GM19395 (cell line): ENCODE data around the gene RCL1.

ENCODE experiments used
- ATAC-seq: cut with Tn5 transposase; IDR thresholded peaks from one replicate; pipeline ENCODE4 v1.9.1; 2021; ENCODE audit warnings: mild to moderate bottlenecking, moderate library complexity; ENCODE audit not compliant: unreplicated experiment

The RCL1 gene

DNA sequence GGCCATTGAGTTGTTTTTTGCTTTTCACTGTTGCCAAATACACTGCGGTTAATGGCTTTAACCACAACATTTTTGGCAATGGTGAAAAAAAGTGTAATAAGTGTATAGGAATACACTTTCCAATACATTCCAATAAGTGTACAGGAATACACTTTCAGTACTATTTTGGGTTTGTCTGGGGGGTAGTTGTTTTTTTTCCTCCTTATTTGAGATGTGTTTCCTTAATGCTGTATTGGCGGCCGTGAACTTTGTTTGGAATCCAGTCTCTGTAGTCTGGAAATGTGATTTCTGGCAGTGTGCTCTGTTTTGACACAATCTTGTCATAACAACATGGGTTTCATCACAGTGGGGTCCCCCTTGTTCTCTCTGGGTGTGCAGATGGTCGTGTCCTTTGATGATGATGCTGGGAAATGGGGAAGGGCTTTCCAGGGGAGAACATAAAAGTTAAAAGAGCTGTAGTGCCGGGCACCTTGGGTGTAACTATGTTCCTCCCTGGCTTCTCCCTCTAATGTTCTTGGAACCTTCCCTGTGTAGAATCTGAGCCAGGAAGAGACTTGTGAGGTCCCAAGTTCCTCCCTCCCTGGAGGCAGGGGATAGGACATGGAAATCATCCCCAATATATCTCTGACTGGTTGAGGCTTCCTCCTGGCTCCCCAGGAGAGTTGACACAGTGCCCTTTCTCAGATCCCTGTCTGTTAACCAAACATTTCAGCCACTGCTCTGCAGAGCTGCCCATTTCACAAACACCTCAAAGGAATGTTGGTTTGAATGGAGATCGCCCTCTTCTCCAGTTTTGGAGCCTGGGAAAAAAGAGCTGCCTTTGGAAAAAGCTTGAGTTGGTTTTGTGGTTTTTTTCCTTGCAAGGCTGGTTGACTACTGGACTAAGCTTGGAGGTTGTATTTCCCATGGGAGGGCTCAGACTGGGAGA, 44.8 kb downstream of the RCL1 start:
- ATAC-seq: no peak

DNA sequence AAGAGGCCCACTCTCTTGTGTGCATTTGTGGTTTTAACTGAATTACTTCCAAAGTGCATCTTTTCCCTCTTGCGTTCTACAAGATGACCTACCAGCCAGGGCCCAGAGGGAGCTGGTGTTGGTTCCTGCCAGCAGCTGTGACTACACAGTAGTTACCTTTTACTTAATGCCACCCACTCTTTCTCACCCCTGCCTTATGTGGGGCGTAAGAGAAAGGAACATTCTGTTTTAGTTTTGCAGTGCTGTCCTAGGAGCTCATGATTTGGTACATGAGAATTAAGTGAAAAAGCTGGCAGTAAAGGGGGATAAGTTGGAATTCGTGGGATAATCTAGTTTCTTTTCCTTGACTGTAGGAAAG, 45.4 kb downstream of the RCL1 start:
- ATAC-seq: no peak

DNA sequence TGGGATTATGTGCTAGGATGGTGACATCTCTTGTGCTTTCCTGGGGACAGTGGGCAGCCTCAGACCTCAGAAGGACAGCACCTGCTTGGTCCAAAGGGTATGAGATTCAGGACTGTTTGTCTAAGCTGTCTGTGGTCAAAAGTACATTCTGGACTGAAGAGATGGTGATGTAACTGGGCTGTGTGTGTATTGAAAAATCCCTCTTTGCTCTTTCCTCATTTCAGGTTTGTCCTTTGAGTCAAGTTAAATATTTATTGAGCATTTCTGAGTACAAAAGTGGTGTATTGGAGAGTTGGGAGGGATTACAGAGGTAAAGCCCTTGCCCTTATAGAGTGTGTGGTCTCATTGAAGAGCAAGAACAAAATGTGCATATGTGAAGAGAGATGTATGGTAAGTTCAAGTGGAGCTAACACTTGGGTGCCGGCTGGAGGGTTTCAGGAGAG, 46.7 kb downstream of the RCL1 start:
- no peak for ATAC-seq

DNA sequence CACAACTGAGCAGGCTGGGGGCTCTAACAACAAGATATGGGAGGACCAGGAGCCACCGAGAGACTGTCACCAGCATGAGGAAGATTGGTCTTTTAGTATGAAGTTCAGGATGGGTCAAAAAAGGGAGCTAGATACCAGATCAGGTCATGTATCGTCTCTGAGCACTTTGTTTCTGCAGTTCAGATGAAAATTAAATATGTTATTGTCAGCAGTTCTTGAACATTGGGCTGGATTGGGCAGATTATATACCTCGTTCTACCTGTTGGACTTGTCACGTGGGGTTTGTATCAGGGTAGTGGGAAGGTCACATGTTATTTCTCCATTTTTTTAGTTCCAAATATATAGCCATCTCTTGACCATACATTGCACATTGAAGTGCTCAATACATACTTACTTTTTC, 47.3 kb downstream of the RCL1 start:
- ATAC-seq: no peak

DNA sequence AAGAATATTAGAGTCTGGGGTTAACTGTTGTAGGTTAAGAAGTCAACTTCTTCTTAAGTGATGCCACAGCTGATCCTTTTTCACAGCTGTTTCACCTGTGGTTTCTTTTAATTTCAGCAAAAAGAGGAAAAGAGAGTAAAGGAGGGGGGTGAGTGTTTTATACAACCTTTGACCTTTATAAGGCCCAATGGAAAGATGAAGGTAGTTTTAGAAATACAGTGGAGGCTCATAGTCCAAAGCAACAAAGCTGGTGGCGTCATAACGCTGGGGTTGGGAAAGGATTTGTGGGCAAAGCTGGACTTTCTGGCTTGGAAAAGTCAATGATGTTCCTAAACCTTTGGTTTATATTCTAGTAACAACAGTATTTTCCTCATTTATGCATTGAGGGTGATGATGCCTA, 49.5 kb downstream of the RCL1 start:
- ATAC-seq: no peak

DNA sequence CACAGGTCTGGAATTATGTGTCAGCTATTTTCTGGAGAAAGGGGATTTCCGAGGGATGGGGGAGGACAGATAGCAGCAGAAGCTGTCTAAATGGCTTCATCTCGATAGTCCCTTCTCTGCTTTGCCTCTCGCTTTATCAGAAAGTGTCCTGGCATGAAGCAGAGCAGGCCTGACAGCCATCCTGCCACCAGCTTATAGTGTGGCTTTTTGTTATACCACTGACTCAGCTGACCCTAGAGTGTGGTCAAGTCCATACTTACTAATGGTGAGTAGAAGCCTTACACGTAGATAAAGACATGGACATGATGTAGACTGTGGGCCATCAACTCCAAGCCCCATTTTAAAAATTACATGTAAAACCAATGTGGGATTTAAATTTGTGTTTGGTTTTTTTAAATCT, 50.0 kb downstream of the RCL1 start:
- ATAC-seq: no peak

DNA sequence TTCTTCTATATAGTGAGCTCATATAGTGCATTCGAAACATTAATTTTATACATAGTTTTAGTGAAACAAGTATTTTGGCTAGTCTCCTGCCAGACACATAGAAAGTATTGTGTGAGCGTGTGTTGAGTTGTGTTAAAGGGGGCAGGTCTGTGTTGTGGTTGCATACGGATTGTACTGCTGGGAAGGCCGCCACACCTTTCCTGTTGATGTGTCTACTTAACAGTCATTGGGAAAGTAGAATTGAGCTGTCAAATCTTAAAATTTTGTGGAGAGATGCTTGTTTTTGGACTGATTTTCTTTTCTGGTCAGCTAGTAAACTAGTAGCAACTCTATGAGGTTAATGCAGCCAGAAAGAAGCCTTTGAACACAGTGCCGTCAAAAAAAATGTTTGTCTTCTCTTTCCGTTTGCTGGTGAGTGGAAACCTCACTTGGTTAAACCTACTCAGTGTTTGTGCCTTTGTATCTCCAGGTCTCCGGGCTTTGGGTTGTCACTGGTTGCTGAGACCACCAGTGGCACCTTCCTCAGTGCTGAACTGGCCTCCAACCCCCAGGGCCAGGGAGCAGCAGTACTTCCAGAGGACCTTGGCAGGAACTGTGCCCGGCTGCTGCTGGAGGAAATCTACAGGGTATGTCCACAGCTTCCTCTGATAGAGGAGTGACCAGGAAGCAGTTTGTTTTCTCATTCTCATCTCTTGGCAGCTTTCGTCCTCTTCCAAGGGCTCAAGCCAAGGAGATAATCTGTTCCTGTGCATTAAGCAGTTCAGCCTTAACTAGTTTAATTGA, 51.5 kb downstream of the RCL1 start:
- no peak for ATAC-seq

DNA sequence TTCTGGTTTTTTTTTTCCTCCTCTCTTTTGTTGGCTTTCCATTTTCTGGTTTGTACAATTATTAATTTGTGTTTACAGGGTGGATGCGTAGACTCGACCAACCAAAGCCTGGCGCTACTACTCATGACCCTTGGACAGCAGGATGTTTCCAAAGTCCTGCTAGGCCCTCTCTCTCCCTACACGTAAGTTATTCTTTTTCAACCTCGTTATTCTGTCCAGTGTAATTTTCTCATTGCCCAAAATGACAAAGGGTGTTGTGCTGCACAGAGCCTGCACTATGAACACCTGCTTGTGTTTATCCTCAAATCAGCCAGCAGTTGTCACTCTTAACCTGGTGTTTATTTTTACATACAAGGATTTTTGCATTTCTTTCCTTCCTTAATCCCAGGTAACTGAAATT, 56.6 kb downstream of the RCL1 start:
- no peak for ATAC-seq

DNA sequence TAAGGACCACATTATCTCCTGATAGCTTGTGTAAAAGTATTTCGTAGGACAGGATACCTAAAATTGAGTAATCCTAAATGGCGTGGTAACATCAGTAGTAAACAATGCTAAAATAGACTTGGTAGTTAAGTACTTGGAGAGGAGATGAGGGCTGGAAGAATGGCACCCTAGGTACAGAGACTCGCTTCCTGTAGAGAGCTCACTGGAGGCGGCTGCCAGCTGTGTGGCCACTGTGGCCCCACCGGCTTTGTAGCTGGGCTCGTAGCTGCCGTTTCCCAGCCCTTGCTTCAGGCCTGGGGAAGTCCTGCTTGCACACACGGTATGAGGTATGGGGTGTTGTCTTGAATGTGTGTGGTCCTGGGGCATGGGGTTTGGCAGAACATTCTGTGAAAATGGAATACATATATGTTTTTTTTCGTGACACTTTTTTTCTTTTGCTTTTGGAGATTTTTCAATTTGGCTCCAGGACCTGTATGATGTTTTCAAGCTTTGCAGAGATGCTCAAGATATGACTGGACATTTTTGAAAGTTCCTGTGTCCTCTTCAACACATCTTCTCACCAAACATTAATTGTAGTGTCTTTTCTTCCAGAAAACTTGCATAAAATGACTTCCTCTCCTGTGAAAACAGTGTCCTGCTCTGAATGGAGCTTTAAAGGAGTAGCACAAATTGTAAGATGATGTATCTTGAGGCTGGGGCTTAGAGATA, 58.0 kb downstream of the RCL1 start:
- no peak for ATAC-seq

DNA sequence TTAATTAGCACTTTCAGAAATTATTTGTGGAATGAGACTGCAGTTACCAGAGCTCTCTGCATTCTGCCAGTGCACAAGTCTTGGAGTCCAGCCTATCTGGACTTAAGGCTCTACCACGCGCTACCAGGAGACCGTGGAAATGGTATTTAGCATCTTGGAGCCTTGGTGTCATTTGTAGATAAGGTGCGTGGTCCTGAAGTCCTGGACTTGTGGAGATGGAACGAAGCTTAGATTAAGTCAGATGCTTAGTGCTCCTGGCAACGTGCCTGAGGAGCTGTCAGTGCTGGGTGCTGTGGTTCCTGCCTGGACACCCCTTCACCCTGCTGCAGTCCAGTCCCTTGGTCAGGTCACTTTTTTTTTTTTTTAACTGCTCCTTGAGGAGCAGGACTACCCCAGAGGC, 59.7 kb downstream of the RCL1 start:
- no peak for ATAC-seq

DNA sequence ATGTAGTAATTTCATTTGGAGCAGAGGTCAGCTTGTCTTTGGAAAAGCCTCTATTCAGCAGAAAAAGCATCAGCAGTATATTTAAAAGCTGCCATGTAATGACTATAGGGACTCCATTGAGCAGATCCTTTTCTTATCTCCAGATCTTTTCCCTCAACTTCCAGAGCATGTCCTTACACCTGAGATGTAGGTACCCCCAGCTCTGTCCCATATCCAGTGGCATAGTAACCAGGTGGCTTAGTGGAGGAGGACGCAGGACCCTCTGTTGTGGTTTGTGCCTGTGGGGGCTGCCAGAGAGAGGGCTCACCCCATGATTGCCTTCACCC, 61.5 kb downstream of the RCL1 start:
- ATAC-seq: no peak

DNA sequence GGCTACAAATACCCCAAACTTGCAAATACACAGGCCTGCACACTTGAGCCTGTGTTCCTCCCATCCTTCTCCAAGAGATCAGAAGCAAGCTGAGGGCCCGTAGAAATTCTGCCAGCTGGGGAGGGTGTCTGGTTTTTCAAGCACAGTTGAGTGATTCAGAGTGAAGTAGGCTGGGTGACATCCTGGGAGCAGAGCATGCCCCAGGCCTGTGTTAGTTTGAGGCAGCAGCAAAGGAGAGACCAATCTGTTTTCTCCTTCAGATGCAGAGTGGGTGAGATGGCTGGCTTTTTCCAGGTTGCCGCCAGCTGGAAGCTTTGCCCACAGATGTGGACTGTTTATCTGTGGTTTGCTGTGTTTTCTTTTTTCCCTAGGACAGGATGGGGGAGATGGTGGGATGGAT, 63.1 kb downstream of the RCL1 start:
- no peak for ATAC-seq

DNA sequence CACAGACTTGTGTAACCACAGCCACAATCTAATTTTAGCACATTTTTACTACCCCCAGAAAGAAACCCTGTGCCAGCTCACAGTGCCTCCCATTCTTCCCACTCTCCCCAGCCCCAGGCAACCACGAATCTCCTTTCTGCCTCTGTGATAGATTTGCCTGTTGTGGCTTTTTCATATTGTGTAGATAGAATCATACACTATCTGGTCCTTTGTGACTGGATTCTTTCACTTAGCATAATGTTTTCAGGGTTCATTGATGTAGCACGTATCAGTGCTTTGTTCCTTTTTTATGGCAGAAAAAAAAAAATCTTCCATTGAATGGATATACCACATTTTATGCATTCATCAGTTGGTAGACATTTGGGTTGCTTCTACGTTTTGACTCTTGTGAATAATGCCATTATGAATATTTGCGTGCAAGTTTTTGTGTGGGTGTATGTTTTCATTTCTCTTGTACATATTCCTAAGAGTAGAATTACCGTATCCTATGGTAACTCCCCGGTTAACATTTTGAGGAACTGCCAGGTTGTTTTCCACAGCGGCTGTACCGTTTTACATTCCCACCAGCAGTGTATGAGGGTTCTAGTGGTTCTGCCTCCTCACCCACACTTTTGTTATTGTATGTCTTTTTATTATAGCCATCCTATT, 64.5 kb downstream of the RCL1 start:
- ATAC-seq: no peak

DNA sequence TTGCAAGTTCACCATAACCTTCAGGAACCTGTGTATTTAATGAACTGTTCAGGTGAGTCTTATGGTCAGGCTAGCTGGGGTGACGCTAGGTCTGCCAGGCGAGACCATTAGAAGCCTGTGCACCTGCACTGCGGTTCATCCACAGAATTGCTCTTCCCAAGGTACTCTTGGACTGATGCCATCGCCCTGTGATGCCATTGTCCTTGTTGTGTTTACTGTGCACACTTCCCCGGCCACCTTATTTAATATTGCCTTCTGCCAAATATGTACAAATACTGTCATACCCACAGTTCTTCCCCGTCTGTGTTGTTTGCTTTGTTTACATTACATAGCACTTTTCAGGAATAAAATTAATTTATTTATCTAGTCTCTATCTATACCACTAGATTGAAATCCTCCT, 66.3 kb downstream of the RCL1 start:
- ATAC-seq: no peak

DNA sequence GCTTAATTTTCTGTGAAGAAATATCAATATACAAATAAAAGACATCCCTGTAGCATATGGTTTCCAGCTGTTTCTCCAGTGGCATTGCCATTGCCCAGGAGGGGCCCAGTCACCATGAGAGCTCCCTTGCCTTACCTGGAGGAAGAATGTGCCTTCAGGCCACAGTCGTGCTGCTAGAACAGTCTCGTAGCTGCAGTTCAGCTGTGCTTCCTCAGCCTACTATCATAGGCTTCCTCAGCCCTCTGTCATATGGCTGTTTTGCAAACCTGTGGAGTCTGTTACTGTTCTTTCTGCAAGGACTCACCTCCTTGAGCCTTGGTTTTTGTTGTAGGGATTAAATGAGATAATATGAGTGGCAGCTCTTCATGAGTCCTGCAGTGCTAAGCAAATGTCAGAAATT, 67.6 kb downstream of the RCL1 start:
- no peak for ATAC-seq

DNA sequence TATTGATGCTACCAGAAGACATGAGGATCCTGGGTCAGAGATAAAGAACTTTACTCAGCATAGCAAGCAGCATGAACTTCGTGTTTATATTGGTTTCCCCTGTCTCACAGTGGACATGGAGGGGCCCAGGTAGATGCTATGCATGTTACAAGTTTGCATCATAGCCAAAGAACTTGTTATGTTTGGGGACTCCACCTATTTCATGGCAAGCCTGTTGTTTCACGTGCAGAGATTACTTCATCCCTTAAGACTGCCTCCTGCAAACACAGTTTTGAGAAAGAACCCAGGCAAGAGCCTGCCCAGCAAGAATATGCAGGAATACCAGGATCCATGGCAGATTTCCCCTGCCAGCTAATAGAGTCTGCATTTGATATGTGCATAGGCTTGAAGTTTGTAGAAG, 68.4 kb downstream of the RCL1 start:
- no peak for ATAC-seq

DNA sequence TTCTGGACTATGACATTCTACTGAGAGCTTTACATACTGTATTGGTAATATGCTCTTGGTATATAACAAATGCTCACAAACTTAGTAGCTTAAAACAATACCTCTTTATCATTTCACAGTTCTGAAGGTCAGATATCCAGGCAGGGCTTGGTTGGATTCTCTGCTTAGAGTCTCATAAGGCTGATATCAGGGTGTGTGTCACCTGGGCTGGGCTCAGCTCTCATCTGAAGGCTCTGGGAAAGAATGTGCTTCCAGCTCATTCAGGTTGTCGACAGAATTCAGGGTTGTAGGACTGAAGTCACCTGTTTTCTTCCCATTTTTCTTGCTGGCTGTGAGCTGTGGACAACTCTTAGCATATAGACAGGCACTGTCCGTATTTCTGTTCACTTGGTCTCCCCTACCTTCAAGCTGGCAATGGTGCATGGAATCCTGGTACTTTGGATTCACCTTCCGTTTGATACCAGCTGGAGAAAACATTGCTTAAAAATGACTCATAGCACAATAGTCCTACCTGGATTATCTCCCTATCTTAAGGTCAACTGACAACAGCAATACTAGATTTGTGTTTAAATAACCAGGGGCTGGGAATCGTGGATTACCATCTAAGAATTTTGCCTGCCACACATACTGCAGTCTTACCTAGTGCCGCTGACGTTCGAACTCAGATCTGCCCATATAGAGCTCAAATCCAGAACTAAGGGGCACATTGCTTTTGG, 69.2 kb downstream of the RCL1 start:
- no peak for ATAC-seq

DNA sequence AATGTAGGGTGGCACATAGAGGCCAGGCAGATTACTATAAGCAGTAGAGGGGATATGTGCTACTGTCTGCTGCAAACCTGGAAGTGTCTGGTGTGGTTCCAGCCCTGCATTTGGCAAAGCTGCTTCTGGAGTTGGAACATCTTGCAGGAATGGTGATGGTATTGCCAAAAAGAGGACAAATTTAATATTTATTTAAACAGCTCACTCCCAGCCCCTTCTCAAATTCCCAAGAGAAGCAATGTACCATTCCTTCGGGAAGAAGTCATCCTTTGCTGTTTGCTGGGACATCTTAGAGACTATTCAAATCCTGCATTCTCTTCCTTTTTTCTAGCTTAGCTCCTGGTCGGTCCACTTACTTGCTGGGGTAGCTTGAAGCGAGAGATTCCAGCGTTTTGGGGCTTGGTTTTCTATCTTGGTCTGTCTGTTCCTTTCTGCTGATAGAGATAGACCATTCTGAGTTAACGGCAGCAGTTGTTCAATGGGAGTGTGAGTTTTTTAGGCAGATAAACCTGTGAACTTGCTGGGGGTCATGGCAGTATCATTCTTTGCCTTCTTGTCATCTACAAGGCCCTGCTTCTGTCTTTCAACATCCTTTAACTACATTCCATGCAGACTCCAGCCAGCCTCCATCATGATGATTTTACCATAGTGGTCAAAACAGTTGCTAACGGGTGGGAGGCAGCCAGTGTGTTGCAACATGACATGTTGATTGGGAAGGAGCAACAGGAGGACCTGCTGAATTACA, 69.9 kb downstream of the RCL1 start:
- ATAC-seq: no peak

DNA sequence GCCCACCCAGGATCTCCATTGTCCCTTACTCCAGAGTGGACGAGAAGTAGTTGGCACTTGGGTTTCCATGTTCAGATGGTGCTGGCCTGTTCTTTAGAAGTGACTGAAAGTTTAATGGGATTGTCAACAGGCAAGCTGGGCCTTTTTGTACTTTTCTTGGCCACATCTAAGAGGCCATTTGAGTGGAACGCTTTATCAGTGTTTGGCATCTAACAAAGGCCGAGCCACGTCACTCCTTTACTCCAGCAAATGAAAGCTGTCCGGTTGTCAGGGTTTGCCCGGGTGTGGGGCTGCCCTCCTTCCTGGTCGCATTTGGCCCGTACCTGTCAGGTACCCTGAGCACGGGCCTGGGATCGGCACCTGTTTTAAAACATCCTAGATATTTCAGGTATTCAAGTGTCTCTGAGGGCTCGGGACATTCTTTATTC, 71.5 kb downstream of the RCL1 start:
- no peak for ATAC-seq

DNA sequence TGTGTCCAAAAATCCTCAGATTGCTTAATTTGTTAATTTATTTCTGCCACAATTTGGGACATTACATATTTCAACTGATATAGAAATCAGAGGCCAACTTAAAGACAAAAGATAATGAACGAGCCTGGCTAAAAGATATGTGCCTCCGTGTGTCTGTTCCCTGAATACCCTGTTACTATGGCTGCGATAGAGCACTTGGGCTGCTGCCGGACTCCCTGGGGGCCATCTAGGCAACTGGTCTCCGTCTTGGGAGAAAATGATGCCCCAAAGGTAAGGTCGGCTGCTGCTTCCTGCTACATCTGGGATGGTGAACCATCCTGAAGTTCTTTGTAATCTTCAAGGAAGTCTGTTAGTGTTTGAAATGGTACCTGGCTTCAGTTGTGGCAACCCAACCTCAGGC, 72.0 kb downstream of the RCL1 start:
- no peak for ATAC-seq
